SIG-M5 (cell line): Measurements from ENCODE around the gene PAPSS2.
A peak's percentile ranks its signal among the peaks of the same experiment; 100 is the strongest.
"Not testable (repeated sequence)": the region's sequence is repeated elsewhere in the genome, so short reads cannot be mapped to it uniquely, and the experiment has no call there.

Experiments
- DNase-seq: peaks from one replicate; lab custom pipeline; 2025; lab: John Stamatoyannopoulos, UW

The PAPSS2 gene

GRCh38 chr10:87659571-87660483 is at the start of gene PAPSS2:
Gene PAPSS2 (plus strand): TSS chr10:87659878. CDS start chr10:87659982, 104 bp downstream.
- DNase-seq, result no peak

DNA sequence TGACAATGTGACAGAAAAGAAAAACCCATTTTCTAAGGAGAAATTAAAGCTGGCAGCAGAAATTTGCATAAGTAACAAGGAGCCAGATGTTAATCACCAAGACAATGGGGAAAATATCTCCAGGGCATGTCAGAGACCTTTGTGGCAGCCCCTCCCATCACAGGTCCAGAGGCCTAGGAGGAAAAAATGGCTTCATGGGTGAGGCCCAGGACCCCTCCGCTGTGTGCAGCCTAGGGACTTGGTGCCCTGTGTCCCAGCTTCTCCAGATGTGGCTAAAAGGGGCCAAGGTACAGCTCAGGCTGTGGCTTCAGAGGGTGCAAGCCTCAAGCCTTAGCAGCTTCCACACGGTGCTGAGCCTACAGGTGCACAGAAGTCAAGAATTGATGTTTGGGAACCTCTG is 48.3 kb upstream of the PAPSS2 start:
- DNase-seq, result not testable (repeated sequence)

GRCh38 chr10:87612115-87612514 is 47.6 kb upstream of the PAPSS2 start:
- DNase-seq, result no peak

GRCh38 chr10:87613751-87614150 is 45.9 kb upstream of the PAPSS2 start:
- no peak for DNase-seq

DNA sequence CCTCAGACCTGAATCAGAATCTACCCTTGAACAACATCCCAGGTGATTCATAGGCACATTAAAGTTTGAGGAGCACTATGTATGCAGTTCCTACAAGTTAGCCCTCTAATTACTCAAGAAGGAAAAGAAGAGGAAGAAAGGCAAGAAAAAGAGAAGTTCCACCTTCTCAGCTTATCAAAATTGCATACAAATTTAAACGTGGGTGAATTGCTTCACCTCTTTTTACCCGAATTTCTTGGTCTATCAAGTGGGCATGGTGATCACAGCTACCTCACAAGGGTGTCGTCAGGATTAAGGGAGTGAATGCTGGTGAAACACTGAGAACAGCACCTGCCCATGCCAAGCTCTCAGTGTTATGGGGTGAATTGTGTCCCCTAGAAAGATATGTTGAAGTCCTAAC is 43.8 kb upstream of the PAPSS2 start:
- DNase-seq, result peak; percentile 6

DNA sequence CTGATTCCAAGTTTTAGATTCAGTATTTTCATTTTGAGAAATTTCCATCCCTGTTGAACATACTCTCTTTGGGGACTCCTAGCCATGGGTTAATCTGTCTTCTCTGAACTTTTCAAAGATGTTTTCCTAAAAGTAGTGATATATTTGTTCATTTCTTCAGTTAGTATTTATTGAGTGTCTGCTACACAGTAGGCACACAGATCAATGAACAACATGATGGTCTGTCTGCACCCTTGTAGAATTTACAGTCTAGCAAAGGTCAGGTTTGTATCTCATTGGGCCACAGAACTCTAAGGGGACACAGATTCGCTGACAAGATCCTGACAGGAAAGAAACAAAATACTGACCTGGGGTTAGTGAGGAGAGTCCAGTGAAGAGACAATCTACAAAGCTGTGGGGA is 42.2 kb upstream of the PAPSS2 start:
- DNase-seq, result no peak

DNA sequence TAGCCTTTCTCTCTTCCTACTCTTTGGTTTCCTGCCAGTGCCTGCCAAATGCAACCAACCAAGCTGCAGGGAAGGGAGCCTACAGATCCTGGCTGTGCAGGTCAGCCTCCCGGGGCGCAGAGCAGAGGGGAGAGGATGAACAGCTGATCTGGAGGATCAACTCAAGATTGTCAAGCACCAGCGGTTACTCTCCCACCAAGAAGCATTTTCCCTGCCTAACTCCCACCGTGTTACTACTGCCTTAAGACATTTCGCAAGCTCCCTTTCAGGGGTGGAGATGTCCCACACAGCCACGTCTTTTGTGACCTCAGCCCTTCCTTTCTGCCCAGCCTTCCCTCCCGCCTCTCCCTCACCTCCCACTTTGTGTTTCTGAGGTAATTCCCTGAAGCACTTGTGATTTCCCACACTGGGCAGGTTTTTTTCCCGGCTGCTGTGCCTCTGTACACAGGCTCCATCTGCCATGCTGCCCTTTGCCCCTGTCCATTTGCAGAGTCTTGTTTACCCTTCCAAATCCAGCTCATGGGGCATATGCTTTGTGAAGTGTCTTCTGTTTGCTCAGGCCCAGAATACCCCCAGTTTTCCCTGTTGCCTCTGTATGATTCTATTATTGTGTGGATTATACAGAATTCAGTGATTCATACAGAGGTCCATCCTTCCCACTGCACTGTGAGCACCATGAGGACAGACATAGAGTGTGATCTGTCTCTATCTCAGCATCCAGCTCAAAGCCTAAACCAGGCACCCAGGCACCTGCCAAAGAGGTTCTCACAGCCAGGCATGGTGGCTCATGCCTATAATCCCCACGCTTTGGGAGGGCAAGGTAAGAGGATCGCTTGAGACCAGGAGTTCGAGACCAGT is 40.9 kb upstream of the PAPSS2 start:
- DNase-seq, result no peak

DNA sequence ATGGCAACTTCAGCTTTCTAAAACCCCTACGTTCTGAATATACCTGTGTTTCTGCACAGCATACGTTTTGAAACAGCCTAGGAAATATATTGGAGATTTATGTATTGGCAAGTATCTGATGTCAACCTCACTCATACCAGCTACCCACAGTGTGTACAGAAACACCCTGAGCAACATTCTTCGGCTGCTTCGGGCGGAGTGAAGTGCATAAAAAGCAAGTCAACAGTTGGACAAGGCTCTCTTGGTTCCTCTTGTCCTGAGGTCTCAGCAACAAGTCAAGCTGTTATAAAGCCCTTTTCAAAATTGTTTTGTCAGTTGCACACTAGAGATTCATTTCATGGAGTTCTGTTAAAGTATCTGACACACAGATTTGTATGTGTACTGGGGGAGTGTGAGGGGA is 40.0 kb upstream of the PAPSS2 start:
- DNase-seq, result no peak

GRCh38 chr10:87621440-87621839 is 38.2 kb upstream of the PAPSS2 start:
- not testable (repeated sequence) for DNase-seq

DNA sequence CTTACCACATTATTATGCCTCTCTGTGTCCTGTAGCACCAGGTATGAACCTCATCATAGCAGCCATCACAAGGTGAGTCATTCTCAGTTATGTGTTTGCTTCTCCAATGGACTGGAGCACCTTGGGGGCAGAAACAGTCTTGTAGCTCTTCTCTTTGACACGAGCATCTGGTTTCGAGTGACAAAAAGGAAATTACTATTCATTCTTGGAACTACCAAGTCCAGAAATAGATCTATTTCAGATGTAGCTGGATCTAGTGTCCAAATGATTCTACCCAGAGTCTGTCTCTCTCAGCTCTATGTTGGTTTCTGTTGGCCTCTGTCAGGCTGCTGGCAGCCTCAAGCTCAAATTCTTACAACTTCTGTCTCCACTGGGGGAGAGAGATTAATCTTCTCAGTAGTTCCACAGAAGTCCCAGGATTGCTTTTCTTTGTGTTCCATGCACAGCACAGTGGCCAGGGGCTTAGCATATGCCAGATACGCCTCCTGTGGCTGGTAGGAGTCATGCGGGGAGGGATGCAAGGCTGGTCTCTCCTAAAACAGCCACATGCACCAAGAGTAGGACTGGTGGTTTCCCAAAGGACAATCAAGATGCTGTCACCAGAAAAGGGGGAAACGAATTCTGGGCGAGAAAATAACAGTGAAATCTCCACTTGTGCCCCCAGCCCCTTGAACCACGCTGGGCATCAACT is 37.2 kb upstream of the PAPSS2 start:
- DNase-seq, result no peak

- no peak for DNase-seq
Observed at GRCh38 chr10:87623191-87623590, 36.5 kb upstream of the PAPSS2 start.

DNA sequence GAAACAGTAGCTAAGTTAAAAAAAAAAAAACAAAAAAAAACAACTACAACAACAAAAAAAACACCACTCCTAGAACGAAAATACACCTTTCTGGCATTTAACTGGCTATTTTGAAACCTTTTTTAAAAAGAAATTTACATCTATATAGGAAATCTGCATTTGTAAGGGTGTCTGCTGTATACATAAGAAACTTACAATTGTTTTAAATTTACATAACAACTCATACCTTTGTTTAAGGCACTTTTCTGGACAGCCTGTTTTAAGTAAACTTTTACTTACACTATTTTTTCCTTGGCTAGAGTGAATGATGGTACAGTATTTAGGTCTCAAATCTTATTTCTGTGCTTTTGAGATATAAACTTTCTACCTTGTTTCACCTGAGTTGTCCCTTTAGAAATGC is 34.0 kb upstream of the PAPSS2 start:
- no peak for DNase-seq

DNA sequence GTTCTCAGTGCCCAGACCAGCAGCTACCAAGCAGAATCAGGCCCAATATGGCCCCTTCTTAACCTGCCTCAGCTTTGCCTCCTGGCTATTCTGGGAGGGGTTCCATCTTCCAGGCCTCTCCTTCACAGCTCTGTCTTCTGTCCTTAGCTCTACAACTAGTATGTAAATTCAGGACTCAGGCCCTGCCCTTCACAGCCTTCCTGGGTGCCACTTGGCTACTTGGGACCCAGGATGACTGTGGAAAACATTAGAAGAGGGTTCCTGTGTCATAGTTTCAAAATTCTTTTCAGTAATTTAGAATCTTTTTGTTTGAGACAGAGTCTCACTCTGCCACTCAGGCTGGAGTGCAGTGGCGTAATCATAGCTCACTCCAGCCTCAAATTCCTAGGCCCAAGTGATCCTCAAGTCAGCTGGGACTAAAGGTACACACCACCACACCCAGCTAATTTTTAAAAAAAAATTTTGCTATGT is 33.2 kb upstream of the PAPSS2 start:
- no peak for DNase-seq

GRCh38 chr10:87630171-87630570 is 29.5 kb upstream of the PAPSS2 start:
- no peak for DNase-seq

DNA sequence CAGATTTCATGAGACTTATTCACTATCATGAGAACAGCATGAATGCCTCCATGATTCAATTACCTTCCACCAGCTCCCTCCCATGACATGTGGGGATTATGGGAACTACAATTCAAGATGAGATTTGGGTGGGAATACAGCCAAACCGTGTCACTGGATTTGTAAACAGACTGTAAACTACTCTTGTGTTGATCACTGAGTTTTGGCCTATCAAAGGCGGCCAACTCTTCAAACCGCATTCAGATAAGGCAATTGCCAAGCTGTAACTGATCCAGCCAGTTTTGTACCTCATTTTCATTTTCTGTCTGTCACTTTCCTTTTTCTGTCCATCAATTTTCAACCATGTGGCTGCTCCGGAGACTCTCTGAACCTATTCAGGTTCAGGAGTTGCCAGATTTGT is 27.2 kb upstream of the PAPSS2 start:
- DNase-seq, result no peak

- no peak for DNase-seq
Observed at GRCh38 chr10:87634311-87634710, 25.4 kb upstream of the PAPSS2 start.

DNA sequence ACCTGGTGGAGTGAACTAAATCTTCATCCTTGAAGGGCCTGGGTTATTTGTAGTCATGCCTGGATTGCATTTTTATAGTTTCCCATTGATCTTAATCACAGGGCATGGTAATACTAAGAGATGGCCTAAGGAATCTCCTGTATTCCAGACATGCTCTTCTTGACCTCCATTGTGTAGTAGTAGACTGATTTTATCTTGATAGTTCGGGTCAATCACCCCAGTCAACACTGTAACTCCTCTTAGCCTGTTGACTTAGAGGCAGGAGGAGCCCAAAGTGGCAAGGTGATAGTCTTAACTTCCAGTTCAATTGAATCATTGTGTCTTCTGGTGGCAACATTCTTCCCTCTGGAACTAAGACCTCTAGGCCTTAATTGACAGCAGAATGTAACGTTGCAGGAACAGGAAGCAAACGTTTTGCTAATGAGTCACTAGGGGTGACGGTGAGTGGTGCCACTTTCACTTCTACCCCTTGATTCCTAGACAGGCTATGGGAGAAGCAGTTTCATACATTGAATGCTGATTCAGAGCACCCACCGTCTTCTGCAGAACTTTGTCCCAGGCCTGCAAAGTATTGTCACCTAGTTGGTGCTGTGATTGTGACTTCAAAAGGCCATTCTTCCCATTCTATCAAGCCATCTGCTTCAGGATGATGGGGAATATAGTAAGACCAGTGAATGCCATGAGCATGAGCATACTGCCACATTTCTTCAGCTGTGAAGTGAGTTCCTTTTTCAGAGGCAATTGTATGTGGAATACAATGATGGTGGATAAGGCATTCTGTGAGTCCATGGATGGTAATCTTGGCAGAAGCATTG is 24.0 kb upstream of the PAPSS2 start:
- DNase-seq, result no peak

DNA sequence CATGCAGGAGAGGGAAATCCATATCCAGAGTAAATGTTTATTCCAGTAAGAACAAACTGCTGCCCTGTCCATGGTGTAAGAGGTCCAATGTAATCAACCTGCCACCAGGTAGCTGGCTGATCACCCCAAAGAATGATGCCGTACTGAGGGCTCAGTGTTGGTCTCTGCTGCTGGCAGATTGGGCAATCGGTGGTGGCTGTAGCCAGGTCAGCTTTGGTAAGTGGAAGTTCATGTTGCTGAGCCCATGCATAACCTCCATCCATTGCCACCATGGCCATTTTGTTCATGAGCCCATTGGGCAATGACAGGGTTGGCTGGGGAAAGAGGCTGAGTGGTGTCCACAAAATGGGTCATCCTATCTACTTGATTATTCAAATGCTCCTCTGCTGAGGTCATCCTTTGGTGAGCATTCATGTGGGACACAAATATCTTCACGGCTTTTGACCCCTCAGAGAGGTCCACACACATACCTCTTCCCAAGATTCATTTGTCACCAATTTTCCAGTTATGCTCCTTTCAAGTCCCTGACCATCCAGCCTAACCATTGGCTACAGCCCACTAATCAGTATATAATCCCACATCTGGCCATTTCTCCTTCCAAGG is 23.3 kb upstream of the PAPSS2 start:
- DNase-seq, result no peak

- DNase-seq, result no peak
Observed at GRCh38 chr10:87639493-87639892, 20.2 kb upstream of the PAPSS2 start.

- DNase-seq, result no peak
Observed at GRCh38 chr10:87640043-87640442, 19.6 kb upstream of the PAPSS2 start.

DNA sequence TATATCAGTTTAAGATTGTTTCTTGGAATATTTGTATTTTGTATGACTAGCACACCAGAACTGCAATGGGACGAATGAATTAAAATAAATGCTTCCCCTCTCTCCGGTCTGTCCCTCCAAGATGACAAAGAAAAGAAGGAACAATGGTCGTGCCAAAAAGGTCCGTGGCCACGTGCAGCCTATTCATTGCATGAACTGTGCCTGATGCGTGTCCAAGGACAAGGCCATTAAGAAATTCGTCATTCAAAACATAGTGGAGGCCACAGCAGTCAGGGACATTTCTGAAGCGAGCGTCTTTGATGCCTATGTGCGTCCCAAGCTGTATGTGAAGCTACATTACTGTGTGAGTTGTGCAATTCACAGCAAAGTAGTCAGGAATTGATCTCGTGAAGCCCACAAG is 17.2 kb upstream of the PAPSS2 start:
- no peak for DNase-seq
